Measurements from ENCODE around the gene MPC1. TPM values are rescaled to one million over a fixed set of nuclear protein-coding genes. Genes with fewer than 3 reads are reported as not detected.

The MPC1 gene
- total RNA-seq, result 41.1 and 48.2 TPM in 2 replicates

DNA sequence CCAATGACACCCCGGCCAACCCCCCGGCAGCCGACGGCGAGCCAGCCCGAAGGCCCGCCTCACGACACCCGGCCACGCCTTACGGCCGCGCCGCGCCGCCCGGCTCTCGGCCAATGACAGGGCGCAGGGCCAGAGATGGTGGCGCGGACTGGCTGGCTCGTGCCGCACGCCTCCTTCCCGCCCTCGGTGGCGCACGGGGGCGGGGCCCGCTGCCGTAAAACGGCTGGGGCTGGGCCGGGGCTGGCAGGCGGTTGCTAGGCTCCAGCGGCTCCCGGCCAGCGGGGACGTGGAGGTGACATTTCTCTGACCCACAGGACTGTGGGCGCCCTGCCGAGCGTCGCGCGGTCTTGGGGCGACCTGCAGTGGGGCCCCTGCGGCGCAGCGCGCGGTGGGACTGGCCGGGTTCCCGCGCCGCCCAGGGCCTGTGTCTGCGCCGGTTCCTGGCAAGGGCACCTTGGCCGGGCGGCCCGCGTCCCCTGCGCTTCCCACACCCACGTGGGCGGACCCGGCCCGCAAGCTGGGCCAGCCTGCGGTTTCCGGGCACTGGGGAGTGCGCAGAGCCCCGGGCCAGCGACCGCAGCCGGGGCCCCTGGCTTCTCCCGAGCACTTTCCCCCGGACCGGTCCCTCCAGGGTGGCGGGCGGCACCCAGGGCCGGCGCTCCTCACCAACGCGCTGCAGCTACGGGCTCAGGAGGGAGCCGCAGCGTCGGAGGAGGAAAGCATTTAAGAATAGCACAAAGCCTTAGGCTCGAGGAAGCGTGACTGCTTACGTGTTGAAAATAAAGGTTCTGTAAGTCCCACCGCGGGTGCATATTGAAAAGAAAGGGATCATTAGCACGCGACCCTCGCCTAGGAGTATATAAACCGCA, at the start of gene MPC1:
Gene MPC1, minus strand, starts transcription at position 8 of the 869 bp plus-strand sequence. CDS start 64 bp downstream, outside the sequence.

GRCh38 chr6:166342349-166343149, 40.2 kb downstream of the MPC1 start, which contains the start of gene SFT2D1:
TSS of gene SFT2D1 (minus strand) at chr6:166342545. CDS start at chr6:166342481, 64 bp downstream.

Other genes starting within 250 kb of the MPC1 start
- not detected in 2 replicates for gene TBXT, start 215.1 kb downstream of the MPC1 start, total RNA-seq
- gene PRR18, start 74.5 kb downstream of the MPC1 start, total RNA-seq, result not detected in 2 replicates
- gene SFT2D1, start 40.4 kb downstream of the MPC1 start, total RNA-seq, result 38.9 and 41.7 TPM in 2 replicates
- gene RAMACL, start 203.7 kb upstream of the MPC1 start, total RNA-seq, result 0.66 and 2.1 TPM in 2 replicates
- 64.6 and 84.6 TPM in 2 replicates for gene RPS6KA2, start 244.3 kb upstream of the MPC1 start, total RNA-seq

Measured in aortic smooth muscle cell (primary cell).